ENCODE measurements around the gene VPS37B. TPM values are rescaled to one million over a fixed set of nuclear protein-coding genes. Genes with fewer than 3 reads are reported as not detected.
A peak's percentile ranks its signal among the peaks of the same experiment; 100 is the strongest.

VPS37B gene
- polyA plus RNA-seq, 5 donors, result 21.1 to 33.0 (median 24.2) TPM

DNA sequence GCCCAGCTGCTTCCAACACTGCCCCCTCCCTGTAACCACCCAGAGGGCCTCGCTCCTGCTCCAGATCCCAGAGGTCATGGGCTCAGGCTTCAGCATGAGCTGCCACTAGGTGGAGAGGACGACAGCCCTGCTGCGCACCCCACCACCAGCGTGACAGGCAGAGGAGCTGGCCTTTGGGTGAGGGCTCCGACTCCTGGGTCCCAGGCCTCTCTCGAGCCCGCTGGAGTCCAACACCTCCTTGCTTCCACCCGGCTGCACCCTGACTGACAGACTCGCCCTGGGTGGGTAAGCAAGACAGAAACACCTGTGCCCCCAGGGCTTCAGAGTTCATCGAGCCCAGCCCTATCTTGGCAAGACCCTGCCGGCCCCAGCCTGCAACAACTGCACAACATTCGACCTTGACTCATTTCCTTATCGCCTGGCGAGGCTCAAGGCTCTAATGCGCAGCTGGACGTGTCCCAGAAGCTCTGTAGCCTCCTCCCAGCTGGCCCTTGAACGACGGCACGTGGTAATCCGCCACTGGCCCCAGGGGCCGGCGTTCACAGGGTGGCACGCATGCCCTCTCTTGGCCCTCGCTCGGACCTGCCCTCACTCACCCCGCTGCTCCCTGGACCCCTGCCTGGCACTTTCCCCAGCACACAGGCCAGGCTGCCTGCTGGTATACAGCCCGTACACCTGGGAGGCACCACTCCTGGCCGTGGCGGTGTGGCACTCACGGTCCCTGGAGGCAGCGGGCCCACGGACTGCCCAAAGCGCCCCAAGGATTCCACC is 28.0 kb downstream of the VPS37B start:
- DNase-seq, result no peak

- DNase-seq, result no peak
Measured at GRCh38 chr12:122866950-122867607, 28.8 kb downstream of the VPS37B start.

DNA sequence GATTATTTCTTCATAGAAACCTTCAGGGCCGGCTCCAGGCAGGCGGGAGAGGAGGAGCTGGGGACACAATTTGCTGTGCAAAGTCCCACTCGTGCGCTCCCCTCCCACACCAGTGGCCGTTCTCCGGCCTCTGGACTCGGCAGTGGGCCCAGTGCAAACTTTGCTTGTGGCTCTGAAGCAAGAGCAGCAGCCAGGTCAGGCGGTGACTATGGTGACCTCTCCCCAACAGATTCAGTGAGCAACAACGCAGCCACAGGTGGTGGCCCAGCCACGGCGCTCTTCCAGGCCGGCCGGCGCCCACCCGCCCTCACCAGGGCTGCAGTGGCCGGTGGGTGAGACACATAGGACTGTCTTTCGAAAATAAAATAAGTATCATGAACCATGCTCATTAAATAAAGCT is 29.5 kb downstream of the VPS37B start:
- DNase-seq, result no peak

DNA sequence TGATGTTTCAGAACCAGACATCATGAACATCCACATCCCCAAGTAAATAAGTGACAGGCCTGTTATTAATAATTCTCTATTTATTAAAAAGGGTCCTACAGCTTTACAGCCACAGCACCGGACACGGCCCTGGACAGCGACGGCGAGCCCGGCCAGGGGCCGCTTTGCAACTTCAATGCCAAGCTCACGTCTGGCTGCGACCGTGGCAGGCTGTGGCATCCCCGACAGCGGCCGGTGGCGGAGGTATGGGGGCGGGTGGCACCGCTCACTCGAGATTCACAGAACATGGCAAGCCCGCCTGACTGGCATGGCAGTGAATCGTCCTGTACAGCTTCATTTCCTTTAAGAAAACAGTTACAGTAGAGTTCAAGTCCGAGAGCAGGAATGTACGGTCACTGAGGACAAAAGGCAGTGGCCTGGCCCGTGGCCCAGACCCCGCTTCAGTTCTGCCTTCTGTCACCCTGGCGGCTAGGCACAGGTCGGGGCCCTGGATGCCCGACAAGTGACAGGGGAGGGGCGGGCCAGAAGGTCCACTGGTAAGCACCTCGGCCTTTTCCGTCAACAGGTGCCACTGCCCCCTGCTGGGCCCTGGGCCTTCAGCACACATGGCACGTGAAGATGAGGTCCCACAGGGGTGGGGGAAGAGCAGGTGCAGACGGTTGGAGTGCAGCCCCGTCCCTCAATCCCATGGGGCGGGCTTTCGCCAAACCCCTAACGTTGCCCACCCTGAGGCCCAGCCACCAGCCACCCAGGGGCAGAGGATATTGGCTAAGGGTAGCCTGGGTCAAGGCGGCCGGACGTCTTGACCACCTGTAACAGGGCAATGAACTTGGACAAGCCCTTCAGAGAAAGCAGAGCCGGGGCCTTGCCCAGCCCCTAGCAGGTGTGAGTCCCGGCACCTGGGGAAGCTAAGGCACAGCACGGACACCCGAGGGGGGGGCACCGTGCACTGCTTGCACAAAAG is 30.4 kb downstream of the VPS37B start:
- no peak for DNase-seq

- no peak for DNase-seq
Measured at GRCh38 chr12:122864894-122865253, 31.1 kb downstream of the VPS37B start.

- DNase-seq, result no peak
Measured at GRCh38 chr12:122862872-122863701, 32.8 kb downstream of the VPS37B start.

DNA sequence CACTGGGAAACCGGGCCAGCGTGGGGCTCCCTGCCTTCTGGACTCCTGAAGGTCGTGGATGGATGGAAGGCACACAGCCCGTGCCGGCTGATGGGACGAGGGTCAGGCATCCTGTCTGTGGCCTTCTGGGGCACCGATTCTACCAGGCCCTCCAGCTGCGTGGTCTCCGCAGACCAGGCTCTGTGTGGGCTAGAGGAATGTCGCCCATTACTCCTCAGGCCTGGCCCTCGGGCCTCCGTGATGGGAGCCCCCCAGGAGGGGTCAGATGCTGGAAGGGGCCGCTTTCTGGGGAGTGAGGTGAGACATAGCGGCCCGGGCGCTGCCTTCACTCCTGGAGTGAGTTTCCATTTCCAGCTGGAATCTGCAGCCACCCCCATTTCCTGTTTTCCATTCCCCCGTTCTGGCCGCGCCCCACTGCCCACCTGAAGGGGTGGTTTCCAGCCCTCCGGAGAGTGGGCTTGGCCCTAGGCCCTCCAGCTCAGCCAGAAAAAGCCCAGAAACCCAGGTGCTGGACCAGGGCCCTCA is 33.8 kb downstream of the VPS37B start:
- no peak for DNase-seq

GRCh38 chr12:122861587-122861970 is 34.3 kb downstream of the VPS37B start:
- DNase-seq, result no peak

DNA sequence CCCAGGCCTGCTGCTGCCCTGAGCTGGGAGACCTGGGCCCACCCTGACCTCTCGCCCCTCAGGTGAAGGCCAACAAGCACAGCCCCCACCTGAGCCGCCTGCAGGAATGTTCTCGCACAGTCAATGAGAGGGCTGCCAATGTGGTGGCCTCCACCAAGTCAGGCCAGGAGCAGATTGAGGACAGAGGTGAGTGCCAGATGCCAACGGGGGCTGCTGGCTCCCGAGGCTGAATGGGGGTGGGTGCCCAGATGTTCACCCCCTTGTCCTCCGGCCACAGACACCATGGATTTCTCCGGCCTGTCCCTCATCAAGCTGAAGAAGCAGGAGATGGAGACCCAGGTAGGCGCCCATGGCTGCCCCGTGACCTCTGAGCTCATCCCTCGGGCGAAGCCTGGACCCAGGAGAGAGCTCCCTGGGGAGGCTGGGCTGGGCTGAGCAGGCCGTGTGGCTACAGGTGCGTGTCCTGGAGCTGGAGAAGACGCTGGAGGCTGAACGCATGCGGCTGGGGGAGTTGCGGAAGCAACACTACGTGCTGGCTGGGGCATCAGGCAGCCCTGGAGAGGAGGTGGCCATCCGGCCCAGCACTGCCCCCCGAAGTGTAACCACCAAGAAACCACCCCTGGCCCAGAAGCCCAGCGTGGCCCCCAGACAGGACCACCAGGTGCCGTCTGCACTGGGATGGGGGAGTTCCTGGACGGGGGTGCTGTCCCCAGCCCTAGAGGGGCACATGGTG is 34.9 kb downstream of the VPS37B start:
- no peak for DNase-seq

DNA sequence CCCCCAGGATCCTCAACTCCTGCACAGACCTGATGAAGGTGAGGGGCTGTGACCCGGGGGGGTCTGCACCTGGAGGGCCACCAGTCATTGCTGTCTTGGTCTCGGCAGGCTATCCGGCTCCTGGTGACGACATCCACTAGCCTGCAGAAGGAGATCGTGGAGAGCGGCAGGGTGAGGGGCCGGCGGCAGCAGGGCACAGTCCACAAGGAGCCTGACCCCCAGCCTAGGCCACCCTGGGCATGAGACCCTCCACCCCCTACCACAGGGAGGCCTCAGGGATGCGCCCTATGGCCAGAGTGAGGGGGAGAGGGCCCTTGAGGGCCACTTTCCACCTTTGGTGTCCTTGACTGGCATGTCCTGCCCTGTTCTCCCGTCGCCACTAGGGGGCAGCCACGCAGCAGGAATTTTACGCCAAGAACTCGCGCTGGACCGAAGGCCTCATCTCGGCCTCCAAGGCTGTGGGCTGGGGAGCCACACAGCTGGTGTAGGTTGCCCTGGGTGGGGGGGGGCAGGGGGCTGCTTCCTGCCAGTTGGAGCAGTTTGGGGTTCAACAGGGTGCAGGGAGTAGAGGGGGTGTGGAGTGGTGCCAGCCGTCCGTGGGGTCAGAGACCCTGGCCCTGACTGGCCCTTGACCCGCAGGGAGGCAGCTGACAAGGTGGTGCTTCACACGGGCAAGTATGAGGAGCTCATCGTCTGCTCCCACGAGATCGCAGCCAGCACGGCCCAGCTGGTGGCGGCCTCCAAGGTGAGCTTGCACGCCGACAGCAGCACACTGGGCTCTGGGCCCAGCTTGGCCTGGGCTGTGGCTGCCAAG is 35.7 kb downstream of the VPS37B start:
- DNase-seq, result peak; percentile 67 to 81

- no peak for DNase-seq
Measured at GRCh38 chr12:122859303-122860039, 36.5 kb downstream of the VPS37B start.

DNA sequence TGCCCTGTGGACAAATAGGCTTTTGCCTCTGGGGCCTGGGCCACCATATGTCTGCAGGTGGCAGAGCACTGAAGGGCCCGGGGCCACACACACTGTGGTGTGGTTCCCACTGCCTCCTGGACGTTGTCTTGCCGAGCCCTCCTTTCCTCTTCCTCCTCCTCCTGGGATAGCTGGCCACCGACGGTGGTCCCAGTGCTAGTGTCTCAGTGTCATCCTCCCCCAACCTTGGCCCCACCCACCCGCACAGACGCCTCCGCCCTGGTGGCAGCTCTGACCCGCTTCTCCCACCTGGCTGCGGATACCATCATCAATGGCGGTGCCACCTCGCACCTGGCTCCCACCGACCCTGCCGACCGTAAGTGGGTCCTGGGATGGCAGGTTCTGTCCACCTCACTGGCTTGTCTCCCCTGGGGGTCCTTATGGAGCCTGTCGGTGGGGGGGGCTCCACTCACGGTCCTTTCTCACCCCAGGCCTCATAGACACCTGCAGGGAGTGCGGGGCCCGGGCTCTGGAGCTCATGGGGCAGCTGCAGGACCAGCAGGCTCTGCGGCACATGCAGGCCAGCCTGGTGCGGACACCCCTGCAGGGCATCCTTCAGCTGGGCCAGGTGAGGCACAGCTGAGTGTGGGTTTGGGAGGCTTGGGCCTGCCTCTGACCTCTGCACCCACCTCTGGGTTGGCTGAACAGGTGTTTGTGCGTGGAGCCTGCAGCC is 37.2 kb downstream of the VPS37B start:
- no peak for DNase-seq

GRCh38 chr12:122858171-122858570 is 37.8 kb downstream of the VPS37B start:
- DNase-seq, result no peak

DNA sequence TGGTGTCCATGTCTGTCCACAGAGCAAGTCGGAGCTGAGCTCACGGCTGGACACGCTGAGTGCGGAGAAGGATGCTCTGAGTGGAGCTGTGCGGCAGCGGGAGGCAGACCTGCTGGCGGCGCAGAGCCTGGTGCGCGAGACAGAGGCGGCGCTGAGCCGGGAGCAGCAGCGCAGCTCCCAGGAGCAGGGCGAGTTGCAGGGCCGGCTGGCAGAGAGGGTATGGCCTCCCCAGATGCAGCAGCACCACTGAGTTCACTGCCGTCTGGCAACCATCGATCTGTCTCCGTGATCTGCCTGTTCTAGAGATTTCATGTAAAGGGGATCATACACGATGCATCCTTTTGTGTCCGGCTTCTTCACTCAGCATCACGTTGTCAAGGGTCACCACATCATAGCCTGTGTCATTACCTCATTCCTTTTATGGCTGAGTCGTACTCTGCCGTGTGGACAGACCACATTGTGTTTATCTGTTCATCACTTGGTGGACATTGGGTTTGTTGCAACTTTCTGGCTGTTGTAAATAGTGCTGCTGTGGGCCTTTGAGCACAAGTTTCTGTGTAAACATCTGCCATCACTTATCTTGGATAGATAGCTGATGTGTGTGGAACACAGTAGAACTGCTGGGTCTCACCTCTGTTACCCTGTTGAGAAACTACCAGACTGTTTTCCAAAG is 38.8 kb downstream of the VPS37B start:
- no peak for DNase-seq

GRCh38 chr12:122855928-122856831 is 39.7 kb downstream of the VPS37B start:
- no peak for DNase-seq

DNA sequence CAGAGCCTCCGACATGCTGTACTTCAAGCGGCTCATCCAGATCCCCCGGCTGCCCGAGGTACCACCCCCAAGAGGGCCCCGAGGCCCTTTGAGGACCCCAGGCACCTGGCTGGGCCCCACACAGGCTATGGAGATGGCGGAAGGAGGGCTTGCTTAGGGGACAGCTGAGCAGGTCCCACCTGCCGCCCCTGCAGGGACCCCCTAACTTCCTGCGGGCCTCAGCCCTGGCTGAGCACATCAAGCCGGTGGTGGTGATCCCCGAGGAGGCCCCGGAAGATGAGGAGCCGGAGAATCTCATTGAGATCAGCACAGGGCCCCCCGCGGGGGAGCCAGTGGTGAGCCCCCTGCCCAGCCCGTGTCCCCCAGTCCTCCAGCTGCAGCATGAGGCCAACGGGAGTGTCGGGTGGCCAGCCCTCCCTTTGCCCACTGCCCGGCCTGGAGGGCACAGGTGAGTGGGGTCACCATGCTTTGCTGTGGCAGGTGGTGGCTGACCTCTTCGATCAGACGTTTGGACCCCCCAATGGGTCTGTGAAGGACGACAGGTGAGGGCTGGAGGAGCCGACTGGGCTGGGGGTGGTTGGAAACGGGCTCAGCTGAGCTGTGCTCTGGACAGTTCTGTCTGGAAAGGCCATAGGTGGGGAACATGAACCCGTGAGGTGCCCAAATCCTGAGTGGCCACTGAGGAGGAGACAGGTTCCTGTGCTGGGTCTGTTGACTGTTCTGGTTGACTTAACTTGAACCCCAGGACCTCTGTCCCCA is 40.7 kb downstream of the VPS37B start:
- DNase-seq, result no peak
